GM19023 (cell line): Measurements from ENCODE around the gene SBF2.

Experiments used
- ATAC-seq: cut with Tn5 transposase; IDR thresholded peaks from one replicate; pipeline ENCODE4 v1.9.1; 2021; ENCODE audit warnings: mild to moderate bottlenecking, moderate library complexity; ENCODE audit not compliant: unreplicated experiment

SBF2 gene

GRCh38 chr11:10317776-10318526 is 23.9 kb upstream of the SBF2 start:
- ATAC-seq, result peak; percentile 67

GRCh38 chr11:10317151-10317755 is 23.2 kb upstream of the SBF2 start:
- peak; percentile 26 for ATAC-seq

GRCh38 chr11:10315083-10315482 is 21.1 kb upstream of the SBF2 start:
- no peak for ATAC-seq

- peak; percentile 57 for ATAC-seq
These were observed 20.4 kb upstream of the SBF2 start for GRCh38 chr11:10314199-10315072.

GRCh38 chr11:10311802-10312201 is 17.8 kb upstream of the SBF2 start:
- no peak for ATAC-seq

- no peak for ATAC-seq
These were observed 16.4 kb upstream of the SBF2 start for GRCh38 chr11:10310301-10310841.

GRCh38 chr11:10309163-10310093 is 15.4 kb upstream of the SBF2 start:
- no peak for ATAC-seq

- ATAC-seq, result no peak
These were observed 14.4 kb upstream of the SBF2 start for GRCh38 chr11:10308201-10308954.

GRCh38 chr11:10307400-10308200 is 13.6 kb upstream of the SBF2 start:
- peak; percentile 61 for ATAC-seq

GRCh38 chr11:10307022-10307399 is 13.0 kb upstream of the SBF2 start:
- ATAC-seq, result no peak

GRCh38 chr11:10305964-10306918 is 12.2 kb upstream of the SBF2 start:
- no peak for ATAC-seq

GRCh38 chr11:10305262-10305963 is 11.4 kb upstream of the SBF2 start:
- no peak for ATAC-seq

GRCh38 chr11:10304495-10305261 is 10.7 kb upstream of the SBF2 start, which contains the start of gene ADM:
ADM (plus strand) TSS chr11:10305073; CDS start chr11:10305701, 628 bp downstream.
- no peak for ATAC-seq

GRCh38 chr11:10303558-10304363 is 9.7 kb upstream of the SBF2 start:
- no peak for ATAC-seq
